Right lobe of liver (tissue), 6 donors: ENCODE results near the gene TNFRSF25. TPM values are rescaled to one million over a fixed set of nuclear protein-coding genes. Genes with fewer than 3 reads are reported as not detected.
"Not testable (repeated sequence)": the region's sequence is repeated elsewhere in the genome, so short reads cannot be mapped to it uniquely, and the experiment has no call there.

Experiments
- ATAC-seq, 4 donors: fragments of 200-7000 bp; cut with Tn5 transposase; one replicate each; pipeline ENCODE4 v1.9.1; 2020; ENCODE audit warnings: mild to moderate bottlenecking in 4 of 4, moderate library complexity in 4 of 4
- DNase-seq, 3 donors: peaks; one replicate each; pipeline ENCODE4 v3.0.0-alpha.2; 2020
- H3K27ac ChIP-seq, 3 donors: fragments of 200-600 bp; one replicate each; pipeline ENCODE4 v1.8.0; 2022
- H3K27me3 ChIP-seq, 2 donors: fragments of 200-600 bp; one replicate each; pipeline ENCODE4 v1.8.0; 2022
- H3K36me3 ChIP-seq, 4 donors: fragments of 200-600 bp; sonication (generic) in 1 of 4; one replicate each; pipeline versions ENCODE4 v1.5.1 to v1.8.0; 2017 to 2022; ENCODE audit warnings: control low read depth in 1 of 4
- H3K4me1 ChIP-seq, 4 donors: fragments of 200-600 bp; sonication (generic) in 1 of 4; one replicate each; pipeline versions ENCODE4 v1.5.1 to v1.8.0; 2017 to 2022; ENCODE audit warnings: control low read depth in 1 of 4
- H3K4me3 ChIP-seq, 3 donors: fragments of 200-600 bp; one replicate each; pipeline ENCODE4 v1.8.0; 2022
- H3K9me3 ChIP-seq, 4 donors: fragments of 200-600 bp; sonication (generic) in 1 of 4; one replicate each; pipeline versions ENCODE4 v1.5.1 to v1.8.0; 2017 to 2022; ENCODE audit warnings: control low read depth in 1 of 4
- CTCF ChIP-seq, 4 donors: fragments of 200-600 bp in 3 of 4; fragments of 450-650 bp in 1 of 4; IDR thresholded peaks; one replicate each; pipeline versions ENCODE4 v1.5.1 to v1.8.0; 2016 to 2022; ENCODE audit warnings: antibody characterized with exemption in 4 of 4, mild to moderate bottlenecking in 2 of 4
- POLR2A ChIP-seq: fragments of 450-650 bp; IDR thresholded peaks from one replicate; pipeline ENCODE4 v1.6.1; 2017; ENCODE audit warnings: antibody characterized with exemption, mild to moderate bottlenecking
- WGBS: methylation state at CpG from one replicate; pipeline ENCODE4 v1.1.6; 2018; ENCODE audit warnings: low coverage, low lambda C conversion rate; ENCODE audit not compliant: insufficient coverage; ENCODE audit errors: missing lambda C conversion rate; 5-methylcytosine and 5-hydroxymethylcytosine counted together
- intact Hi-C, 2 donors: fragments of 100-400 bp; cut with DNase I; formaldehyde crosslinking; loops; one replicate each; pipeline versions ENCODE4 v1.11.2 to v1.14.1; 2022
- total RNA-seq, 6 experiments: library from RNA; depleted of rRNA in 2 of 6; stranded (reverse); fragments of >200 nt in 2 of 6; fragmentation: NEBNext Ultra II Directional in 3 of 6; extraction: Animal tissue kit (Norgen Biotek cat#: 25700) in 3 of 6; gene quantifications; one replicate each; pipeline versions ENCODE4 v1.1.0 to v1.2.4, GENCODE V29; 2016 to 2023
- donor health status: DM: no; HTN: yes; CAD: no.
- donor health status: DM: no; HTN: no; CAD: no.
- donor health status: DM: no; HTN: no; CAD: no.
- donor health status: DM: no; HTN: yes; CAD: no.
- donor health status: DM: no; HTN: yes; CAD: no.

The TNFRSF25 gene
- total RNA-seq, 6 experiments from 2014 or later: 1.1 to 3.2 (median 2.1) TPM

DNA sequence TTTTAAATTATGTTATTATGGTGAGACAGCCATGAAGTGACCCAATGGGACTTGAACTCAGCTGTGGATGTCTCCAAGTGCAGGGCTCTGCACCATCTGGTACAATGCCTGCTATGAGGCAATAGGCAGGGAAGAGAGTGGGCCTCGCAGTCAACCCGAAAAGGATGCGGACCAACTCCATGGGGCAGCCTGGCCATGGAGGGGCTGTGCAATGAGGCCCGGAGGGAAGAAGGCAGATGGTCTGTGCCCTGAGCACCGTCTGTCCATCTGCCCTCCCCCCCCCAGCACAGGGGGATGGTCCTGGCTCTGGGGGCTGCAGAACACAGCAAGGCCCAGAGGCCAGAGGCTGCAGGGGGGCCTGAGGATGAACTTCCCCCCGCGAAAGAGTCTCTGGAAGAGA is 24.4 kb downstream of the TNFRSF25 start:
- Histone ChIP-seq H3K27me3 (no peaks in the 10 kb centered on the region), H3K9me3 (no peaks in the 10 kb centered on the region), H3K4me3 (no peak overlapping the region), H3K27ac (no peak overlapping the region), H3K4me1 (peaks cover 0 to 23% (median 11%) of the 10 kb centered on the region in 4 donors), H3K36me3 (no peaks in the 10 kb centered on the region)
- no CpG with 5 or more reads among the region's 7 CpGs for WGBS
- DNase-seq (no peak), ATAC-seq (no peak)
- TF ChIP-seq POLR2A: no peak
- TF ChIP-seq CTCF (IDR thresholded peaks at IDR 0.05): no peak
- intact Hi-C loops: no loop called here

DNA sequence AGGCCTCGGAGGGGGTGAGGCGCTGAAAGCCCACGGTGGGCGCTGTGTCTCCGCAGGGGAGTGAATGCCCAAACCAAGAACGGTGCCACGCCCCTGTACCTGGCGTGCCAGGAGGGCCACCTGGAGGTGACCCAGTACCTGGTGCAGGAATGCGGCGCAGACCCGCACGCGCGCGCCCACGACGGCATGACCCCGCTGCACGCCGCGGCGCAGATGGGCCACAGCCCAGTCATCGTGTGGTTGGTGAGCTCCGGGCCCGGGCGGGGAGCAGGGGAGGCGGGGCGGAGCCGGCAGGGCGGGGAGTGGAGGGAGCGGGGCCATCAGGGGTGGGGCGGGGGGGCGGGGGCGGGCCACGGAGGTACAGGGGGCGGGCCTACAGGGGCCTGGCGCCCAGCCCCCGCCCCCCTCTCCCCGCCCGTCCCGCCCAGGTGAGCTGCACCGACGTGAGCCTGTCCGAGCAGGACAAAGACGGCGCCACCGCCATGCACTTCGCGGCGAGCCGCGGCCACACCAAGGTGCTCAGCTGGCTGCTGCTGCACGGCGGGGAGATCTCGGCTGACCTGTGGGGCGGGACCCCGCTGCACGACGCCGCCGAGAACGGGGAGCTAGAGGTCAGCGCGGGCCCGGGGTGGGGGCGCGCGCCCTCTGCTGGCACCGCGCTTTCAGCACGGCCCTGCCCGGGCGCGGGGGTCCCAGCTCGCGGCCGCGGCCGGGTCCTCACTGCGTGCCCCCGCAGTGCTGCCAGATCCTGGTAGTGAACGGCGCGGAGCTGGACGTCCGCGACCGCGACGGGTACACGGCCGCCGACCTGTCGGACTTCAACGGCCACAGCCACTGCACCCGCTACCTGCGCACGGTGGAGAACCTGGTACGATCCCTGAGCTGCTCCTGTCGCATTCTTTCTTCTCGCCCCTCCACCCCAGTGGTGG is 25.5 kb downstream of the TNFRSF25 start:
- Histone ChIP-seq H3K36me3 (no peaks in the 10 kb centered on the region), H3K27ac (no peak overlapping the region), H3K4me3 (no peak overlapping the region), H3K27me3 (no peaks in the 10 kb centered on the region), H3K4me1 (peaks cover 0 to 17% (median 7%) of the 10 kb centered on the region in 4 donors), H3K9me3 (no peaks in the 10 kb centered on the region)
- DNase-seq (peak in 2 of 3 donors; percentile 75 to 76), ATAC-seq (peak; percentile 64 to 75 (median 68))
- WGBS: 36% methylated on average over 3 of the region's 101 CpGs
- TF ChIP-seq POLR2A: no peak
- peak; percentile 8 to 32 (median 21) for TF ChIP-seq CTCF (IDR thresholded peaks at IDR 0.05)
- intact Hi-C loops: no loop called here

GRCh38 chr1:6438047-6438525 is 27.9 kb downstream of the TNFRSF25 start:
- ATAC-seq (peak; percentile 65 to 77 (median 74)), DNase-seq (peak in 1 of 3 donors; percentile 65)
- Histone ChIP-seq H3K27me3 (no peaks in the 10 kb centered on the region), H3K9me3 (no peaks in the 10 kb centered on the region), H3K36me3 (no peaks in the 10 kb centered on the region), H3K4me3 (no peak overlapping the region), H3K4me1 (peaks cover 0 to 7% (median 1%) of the 10 kb centered on the region in 4 donors), H3K27ac (no peak overlapping the region)
- 0% methylated on average over 3 of the region's 5 CpGs for WGBS
- intact Hi-C loops: no loop called here
- TF ChIP-seq POLR2A (no peak), CTCF (IDR thresholded peaks at IDR 0.05) (peak; percentile 78 to 95 (median 92))

DNA sequence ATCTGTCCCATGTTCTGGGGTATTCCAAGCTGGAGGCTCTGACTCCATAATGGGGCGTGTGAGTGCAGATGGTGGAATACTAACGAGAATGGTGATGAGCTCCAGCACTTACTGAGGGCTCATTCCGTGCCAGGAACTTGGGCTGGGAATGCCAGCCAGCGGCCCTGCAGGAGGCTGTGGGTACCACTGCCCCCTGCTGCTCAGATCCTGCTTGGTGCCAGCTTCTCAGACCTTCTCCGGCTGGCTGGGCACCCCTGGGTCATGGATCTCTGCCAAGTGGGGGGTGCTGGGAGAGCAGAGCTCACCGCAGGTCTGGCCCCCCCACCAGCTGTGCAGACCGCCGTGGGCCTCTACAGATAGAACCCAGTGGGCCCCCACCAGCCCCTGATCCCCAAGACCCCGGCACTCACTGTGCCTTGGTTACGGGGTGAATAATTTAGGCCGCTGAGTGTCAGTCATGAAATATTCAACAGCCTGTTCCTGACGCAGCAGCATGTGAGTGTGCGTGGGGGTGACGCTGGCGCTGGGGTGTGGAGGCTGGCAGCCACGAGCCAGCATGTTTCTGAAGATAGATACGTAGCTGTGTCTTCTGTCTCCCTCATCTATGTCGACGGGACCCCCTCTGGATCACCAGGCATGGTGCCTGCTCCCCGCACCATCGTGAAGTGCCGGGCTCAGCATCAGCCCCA is 28.8 kb downstream of the TNFRSF25 start:
- H3K36me3 ChIP-seq, ATAC-seq, H3K4me1 ChIP-seq, intact Hi-C loops, H3K4me3 ChIP-seq, H3K27ac ChIP-seq, DNase-seq, H3K27me3 ChIP-seq, H3K9me3 ChIP-seq: not testable (repeated sequence)
- TF ChIP-seq CTCF (IDR thresholded peaks at IDR 0.05): peak in 2 of 4 donors; percentile 8 to 16
- 26% methylated on average over 7 of the region's 22 CpGs for WGBS

DNA sequence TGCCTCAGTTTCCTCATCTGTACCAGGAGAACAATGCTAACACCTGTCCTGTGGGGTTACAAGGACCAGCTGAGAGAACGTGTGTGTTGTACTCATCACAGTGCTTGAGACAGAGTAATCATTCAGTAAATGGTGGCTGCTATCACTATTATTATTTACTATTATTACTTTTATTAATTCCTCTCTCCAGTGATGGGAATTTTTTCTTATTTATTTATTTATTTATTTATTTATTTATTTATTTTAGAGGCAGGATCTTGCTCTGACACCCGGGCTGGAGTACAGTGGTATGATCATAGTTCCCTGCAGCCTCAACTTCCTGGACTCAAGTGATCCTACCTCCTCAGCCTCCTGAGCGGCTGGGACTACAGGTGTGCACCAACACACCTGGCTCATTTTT is 29.7 kb downstream of the TNFRSF25 start:
- H3K4me3 ChIP-seq, H3K9me3 ChIP-seq, H3K27ac ChIP-seq, H3K27me3 ChIP-seq, DNase-seq, H3K36me3 ChIP-seq, intact Hi-C loops, H3K4me1 ChIP-seq, ATAC-seq: not testable (repeated sequence)
- 57% methylated on average over 3 of the region's 3 CpGs for WGBS
